ENCODE results near the gene RERGL.
"Not testable (repeated sequence)": the region's sequence is repeated elsewhere in the genome, so short reads cannot be mapped to it uniquely, and the experiment has no call there.

The RERGL gene, protein sequence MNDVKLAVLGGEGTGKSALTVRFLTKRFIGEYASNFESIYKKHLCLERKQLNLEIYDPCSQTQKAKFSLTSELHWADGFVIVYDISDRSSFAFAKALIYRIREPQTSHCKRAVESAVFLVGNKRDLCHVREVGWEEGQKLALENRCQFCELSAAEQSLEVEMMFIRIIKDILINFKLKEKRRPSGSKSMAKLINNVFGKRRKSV

DNA sequence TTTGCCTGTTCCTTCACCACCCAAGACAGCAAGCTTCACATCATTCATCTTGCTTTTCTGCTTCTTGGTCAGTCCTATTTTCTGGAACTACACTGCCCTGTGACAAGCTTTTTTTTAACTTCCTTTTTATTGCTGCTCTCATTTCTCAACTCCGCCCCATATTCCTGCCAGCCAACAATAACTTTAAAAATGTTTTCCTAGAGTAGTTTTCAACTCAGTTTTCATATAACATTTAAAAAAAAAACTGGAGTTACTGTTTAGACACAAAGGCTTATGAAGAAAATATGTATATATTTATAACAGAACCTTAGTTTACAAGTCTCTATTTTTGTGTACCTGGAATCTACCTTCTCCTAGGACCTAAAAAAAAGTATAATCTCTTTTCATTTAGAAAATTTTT, at the start of gene RERGL:
Gene RERGL, minus strand, starts transcription at position 101 of the 400 bp plus-strand sequence. Its CDS starts 53 bp downstream, at position 48.
- no peak for DNase-seq (ENCODE audit: low read depth in 2 of 2)

DNA sequence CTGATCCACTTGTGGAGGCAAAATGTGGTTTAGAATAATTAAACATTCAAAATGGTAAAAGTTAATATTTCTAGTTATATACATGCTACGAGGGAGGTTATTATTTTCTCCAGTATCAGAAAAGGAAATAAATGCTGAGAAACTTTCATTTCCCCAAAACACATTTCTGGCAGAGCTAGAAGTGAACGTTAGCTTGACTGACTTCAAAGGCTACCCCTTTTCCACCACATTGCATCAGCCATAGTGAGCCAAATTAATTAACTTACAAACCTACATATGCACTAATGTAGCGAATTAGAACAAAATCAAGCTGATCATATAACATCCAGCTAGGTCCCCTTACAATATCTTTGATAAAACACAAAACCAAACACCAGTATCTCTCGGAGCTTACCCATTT, 49.3 kb upstream of the RERGL start:
- DNase-seq (ENCODE audit: low read depth in 2 of 2), result no peak

DNA sequence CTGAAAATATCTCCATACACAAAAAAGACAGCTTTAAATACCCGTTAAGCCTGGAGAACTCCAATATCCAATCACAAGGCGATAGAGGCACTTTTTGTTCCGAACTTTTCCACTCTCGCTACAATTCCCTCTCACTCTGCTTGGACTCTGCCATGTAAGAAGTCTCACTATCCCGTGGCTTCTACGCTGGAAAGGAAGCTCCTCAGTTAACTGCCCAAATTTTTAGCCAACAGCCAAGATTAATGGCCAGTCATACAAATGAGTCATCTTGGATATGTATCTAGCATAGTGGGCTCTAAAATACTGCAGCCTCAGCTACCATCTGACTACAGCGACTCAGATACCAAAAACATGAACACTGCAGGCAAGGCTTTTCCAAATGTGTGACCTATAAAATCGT, 45.5 kb upstream of the RERGL start:
- no peak for DNase-seq (ENCODE audit: low read depth in 2 of 2)

DNA sequence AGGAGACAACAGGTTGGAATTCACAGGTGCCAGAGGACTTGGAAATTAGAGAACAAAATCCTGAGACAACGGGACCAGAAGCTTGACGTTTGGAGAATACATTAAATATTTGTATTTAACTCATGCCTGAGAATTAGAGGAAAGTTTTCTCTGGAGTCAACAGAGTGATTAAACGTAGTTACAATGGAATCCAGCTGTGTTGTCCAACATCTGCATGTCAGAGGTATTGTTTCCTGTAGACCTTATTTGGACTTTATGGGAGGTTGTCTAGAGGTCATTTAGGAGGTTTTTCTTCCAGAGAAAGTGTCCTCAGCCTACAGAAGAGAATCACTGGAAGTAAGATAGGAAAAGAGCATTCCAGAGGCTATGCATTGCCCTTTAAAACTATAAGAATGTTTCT, 45.1 kb upstream of the RERGL start:
- DNase-seq (ENCODE audit: low read depth in 2 of 2), result no peak

DNA sequence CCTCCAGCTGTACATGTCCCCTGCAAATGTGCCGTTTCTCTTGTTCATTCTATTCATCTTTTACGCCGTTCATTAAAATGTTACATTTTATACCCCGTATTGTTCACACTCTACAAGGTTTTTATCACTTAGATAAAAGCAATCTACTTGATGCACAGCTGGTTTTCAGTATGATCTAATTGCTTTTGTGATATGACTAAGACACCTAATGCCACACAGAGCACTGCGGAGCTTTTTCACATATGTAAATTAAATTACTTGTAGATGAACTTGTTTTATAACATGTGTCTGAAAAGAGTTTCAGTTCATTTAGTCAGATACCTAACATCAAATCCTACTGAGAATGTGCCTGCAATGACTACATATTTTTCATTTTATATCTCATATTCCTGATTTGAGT, 40.9 kb upstream of the RERGL start:
- DNase-seq (ENCODE audit: low read depth in 2 of 2), result no peak

DNA sequence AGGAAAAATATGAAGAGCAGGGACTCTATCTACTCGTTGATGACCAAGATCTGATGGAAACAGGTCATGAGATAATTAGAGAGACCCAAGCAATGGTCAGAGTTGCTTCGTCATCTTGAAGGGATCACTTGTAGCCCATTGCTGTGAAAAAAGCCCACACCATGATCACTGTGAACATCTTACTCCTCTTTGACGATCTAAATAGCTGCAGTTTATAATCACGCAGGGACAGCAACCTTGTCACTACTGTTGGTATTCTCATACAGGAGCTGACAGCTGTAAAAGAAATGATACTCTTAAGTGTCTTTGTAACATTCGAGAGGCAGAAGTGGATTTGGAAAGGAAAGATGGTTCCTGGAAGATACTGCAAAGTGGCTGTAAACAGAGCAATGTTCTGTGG, 33.7 kb upstream of the RERGL start:
- no peak for DNase-seq (ENCODE audit: low read depth in 2 of 2)

DNA sequence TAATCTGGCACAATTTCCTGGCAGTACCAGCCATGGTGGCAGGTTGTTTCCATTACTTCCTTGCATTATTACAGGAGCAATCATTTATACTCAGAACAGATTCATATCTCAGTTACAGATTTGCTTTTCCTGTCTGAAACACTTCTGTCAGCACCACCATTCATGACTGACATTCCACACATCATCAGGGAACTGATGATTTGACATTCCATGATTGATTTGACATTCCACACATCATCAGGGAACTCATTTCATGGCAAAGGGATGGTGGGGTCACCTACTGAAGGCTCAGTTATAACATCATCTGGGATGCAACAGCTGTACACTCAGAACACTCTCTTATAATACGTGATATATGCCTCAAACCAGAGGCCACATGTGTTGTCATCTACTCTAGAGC, 30.9 kb upstream of the RERGL start:
- no peak for DNase-seq (ENCODE audit: low read depth in 2 of 2)

DNA sequence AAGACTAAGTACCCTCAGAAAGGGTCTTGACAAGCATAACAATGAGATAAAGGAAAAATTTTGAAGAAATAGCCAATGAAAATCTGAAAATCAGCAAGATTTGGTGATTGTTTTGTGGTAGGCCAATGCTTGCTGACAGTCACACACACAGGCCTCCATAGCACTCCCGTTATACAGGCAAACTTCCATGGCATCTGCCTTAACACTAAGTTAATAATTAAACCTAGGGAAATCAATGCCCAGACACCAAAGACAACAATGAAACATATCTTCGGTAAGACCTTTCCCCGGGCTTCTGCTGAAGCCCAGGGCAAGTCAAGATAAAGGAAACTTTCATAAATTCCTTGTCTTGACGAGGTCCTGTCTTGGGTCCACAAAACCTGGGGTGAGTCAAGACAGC, 18.6 kb upstream of the RERGL start:
- no peak for DNase-seq (ENCODE audit: low read depth in 2 of 2)

DNA sequence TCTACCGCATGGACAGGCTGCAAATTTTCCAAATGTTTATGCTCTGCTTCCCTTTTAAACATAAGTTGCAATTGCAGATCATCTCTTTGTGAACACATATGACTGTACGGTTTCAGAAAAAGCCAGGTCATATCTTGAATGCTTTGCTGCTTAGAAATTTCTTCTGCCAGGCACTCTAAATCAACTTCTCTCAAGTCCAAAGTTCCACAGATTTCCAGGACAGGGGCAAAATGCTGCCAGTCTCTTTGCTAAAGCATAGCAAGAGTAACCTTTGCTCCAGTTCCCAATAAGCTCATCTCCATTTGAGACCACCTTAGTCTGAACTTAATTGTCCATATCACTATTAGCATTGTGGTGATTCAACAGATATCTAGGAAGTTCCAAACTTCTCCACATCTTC, 13.6 kb upstream of the RERGL start:
- DNase-seq (ENCODE audit: low read depth in 2 of 2), result no peak

DNA sequence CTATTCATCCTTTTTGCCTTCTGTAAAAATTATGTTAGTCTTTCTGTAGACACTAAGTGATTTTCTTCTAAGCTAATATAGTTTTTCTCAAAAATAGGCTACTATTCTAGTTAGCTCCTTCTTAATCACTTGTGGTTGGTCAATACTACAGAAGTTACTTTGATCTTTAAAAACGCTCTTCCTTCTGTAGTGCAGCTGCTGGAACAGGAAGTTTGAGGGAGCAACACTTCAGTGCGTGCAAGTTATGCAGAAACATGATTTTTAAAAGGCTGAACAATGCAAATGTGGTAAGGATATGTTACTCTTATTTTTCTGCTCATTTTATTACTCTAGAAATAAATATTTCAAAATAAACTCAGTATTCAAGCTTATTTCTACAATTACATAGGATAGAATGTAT, 11.1 kb upstream of the RERGL start:
- no peak for DNase-seq (ENCODE audit: low read depth in 2 of 2)

DNA sequence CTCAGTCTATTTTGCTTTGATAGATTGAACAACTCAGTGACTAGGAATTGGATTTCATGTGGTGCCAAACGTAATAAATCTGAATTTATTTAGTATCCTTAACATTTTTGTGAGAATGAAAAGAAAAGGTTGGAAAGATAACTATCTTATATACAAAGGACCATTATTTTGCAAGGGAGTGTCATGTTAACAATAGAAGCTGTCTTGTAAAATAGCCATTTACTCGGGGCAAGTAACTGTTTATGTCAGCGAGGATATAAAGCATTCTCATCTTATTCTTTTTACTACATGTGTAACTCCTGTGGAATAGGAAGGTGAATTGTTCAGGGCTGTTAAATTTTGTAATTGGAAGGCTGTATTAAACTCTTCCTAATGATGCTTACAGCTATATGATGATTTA, 5.9 kb downstream of the RERGL start:
- DNase-seq (ENCODE audit: low read depth in 2 of 2), result no peak

DNA sequence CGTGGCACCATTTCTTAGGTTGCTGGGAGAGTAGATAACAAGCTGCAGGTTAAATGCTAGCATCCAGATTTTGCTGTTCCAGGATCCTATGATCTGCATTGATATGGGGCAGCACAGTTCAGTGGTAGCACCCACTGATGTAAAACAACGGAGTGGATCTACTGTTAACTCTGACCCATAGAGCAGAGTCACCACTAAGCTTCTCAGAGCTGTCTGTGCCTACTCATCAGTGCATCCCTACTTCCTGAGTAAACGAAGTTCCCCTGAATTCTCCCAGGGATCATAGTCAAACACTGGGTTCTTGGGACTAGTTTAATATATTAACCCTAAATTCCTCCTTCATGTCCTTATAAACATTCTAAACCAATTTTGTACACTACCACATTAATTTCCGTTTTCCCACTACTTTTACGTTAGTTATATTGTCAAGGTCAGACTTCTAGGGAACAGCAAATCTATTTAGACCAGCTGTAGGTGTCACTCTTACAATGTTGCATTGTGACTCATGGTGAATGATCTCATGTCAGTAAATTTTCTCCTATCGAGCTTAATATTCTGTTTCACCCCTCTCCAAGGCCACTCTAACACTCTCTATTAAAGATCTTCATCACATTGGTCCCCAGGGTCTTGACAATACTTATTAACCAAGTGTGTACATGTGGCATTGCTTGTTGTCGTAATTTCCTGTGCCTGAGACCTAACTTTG, 10.3 kb downstream of the RERGL start:
- no peak for DNase-seq (ENCODE audit: low read depth in 2 of 2)

DNA sequence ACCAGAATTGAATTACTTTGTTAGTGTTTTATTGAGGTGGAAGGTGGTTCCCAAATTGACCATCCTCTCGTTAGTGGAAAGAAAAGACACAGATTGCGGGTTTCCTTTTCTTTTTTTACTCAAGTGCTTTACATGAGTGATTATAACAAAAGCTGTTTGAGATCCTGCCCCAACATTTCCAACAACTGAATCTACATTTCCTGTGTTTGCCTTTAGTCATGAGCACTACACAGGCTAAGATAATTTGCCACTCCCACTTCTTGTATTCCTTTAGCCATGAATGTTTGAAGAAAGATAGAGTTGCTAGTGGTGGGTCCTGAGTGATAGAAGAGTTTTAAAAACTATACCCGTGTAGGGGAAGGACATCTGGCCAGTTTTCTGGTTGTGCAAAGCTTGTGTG, 16.0 kb downstream of the RERGL start:
- no peak for DNase-seq (ENCODE audit: low read depth in 2 of 2)

DNA sequence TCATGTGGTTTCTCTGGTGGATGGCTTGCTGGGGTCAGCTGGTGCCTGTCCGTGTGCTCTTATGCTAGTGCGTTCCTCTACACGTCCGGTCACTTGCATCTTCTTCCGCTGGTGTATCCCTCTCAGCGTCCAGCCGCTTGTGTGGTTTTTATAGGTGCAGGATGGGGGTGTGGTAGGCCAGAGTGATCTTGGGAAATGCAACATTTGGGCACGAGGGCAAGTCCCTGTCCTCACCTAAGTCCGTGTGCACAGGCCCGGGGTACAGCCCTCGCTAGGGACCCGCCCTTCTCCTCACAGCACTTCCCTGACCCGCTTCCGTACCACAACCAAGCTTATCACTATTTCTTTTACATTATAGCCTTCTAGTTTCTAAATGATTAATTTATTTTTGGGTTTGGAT, 17.3 kb downstream of the RERGL start:
- no peak for DNase-seq (ENCODE audit: low read depth in 2 of 2)

DNA sequence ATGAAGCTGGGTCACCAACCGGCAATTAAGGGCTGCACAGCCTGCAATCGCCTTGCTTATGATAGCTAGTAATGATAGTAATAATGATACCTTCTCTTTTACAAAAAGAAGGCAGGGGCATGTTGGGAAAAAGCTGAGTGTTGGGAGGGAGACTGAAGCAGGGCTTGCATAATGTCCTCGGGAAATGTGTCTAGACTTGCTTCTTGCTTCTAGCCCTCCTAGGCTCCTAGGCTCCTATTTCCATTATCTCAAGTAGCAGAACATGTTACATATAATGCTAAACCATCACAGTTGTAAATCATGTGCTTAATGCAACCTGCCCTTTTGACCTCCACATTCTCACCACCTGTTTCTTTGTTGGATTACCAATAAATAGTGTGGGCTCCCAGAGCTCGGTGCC, 18.7 kb downstream of the RERGL start:
- no peak for DNase-seq (ENCODE audit: low read depth in 2 of 2)

DNA sequence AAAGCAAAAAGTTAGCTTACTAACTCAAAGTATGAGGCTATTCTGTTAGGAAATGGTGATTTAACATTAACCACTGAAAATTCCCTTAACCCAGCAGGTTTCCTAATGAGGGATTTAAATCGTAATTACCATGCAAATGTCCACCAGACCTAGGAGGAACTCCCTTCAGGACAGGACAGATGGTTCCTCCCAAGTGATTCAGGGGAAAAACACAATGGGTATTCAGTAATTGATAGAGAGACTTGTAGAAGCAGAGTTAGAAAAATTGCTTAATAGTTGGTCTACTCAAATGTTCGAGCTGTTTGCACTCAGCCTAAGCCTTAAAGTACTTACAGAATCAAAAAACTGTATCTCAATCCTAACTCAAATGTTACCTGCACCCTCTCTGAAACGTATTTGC, 21.6 kb downstream of the RERGL start:
- no peak for DNase-seq (ENCODE audit: low read depth in 2 of 2)

DNA sequence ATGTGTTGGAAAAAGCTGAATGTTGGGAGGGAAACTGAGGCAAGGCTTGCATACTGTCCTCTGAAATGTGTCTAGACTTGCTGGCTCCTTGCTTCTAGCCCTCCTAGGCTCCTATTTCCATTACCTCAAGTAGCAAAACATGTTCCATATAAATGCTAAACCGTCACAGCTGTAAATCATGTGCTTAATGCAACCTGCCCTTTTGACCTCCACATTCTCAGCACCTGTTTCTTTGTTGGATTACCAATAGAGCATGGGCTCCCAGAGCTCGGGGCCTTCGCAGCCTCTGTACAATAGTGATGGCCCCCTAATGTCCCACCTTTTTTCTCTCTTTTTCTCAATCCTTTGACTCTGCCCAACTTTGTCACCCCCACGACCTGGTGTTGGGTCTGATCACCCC, 23.3 kb downstream of the RERGL start:
- no peak for DNase-seq (ENCODE audit: low read depth in 2 of 2)

DNA sequence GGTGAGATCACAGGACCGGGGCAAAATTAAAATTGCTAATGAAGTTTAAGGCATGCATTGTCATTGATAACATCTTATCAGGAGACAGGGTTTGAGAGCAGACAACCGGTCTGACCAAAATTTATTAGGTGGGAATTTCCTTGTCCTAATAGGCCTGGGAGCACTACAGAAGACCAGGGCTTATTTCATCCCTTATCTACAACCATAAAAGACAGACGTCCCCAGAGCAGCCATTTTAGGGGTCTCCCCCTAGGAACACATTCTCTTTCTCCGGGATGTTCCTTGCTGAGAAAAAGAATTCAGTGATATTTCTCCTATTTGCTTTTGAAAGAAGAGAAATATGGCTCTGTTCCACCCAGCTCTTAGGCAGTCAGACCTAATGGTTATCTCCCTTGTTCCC, 27.1 kb downstream of the RERGL start:
- not testable (repeated sequence) for DNase-seq (ENCODE audit: low read depth in 2 of 2)

DNA sequence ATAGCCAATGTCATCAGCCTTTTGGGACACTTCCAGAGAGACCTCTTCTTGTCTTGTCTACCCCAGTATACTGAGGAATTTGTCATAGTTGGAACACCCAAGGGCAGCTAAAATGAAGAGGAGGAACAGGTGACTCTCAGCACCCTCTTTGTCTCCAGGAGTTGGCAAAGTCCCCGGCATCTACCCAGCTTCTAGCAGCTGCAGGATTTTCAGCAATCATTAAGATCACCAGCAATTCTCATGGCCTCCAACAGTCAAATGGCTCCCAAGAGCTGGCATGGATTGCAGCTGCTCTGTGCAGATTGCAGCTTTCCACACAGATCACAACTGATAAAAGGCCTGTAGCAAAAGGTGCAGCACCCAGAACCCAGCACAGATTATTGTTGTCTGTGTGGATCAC, 32.9 kb downstream of the RERGL start:
- no peak for DNase-seq (ENCODE audit: low read depth in 2 of 2)

DNA sequence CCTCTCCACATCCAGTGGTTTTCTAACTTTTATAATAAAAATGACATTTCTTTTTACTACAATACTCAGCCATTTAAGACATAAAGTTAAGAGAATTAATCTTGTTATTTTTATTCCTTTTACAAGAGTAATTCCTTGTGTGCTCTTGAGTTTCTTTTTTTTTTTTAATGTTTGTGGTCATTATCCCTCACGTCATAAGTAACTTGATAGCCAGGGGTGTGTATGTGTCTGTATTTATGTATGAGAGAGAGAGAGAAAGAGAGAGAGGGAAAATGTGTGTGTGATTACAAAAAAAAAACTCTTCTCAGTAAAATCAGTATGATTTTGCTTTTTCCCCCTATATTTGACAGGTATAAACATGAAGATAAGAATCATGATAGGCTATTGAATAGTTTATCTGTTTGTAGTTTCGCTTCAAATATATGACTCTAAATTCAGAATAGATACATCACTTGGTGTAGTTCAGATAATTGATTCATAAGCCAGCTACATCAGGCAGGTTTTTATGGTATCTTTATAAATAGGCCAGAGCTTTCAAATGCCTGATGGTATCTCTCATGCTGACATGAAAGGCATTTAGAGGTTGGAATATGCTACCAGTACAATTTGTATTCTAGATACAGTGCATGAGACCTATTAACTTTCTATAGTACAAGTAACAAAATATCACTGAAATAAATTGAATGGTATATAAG, 34.9 kb downstream of the RERGL start:
- DNase-seq (ENCODE audit: low read depth in 2 of 2), result no peak

DNA sequence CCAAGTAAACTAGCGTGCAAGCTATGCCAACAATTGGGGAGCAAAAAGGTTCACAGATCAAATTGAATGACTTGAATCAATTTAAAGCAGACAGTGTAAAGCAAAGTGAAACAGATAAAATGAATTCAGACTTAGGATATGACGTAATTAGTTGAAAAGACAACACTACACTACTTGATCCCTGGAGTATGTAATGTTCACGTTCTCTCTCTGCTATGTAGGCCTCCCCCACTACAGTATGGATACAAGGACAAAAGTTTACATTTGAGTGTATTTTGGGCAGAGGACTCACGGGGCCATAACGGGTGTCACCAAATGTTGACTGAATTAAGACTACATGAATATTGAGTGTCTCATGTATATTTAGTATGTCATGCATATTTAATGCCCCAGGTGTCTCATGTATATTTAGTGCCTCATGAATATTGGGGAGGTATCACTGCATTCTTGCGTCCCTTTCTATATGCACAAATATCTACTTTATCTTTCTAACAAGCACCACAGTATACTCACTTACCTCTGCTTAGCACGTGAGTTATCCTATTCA, 44.5 kb downstream of the RERGL start:
- no peak for DNase-seq (ENCODE audit: low read depth in 2 of 2)

DNA sequence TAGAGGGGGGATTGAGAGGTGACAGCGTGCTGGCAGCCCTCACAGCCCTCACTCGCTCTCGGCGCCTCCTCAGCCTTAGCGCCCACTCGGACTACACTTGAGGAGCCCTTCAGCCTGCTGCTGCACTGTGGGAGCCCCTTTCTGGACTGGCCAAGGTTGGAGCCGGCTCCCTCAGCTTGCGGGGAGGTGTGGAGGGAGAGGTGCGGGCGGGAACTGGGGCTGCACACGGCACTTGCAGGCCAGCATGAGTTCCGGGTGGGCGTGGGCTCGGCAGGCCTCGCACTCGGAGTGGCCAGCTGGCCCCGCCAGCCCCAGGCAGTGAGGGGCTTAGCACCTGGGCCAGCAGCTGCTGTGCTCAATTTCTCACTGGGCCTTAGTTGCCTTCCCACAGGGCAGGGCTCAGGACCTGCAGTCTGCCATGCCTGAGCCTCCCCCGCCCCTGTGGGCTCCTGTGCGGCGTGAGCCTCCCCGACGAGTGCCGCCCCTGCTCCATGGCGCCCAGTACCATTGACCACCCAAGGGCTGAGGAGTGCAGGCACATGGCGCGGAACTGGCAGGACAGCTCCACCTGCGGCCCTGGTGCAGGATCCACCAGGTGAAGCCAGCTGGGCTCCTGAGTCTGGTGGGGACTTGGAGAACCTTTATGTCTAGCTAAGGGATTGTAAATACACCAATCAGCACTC, 49.8 kb downstream of the RERGL start:
- not testable (repeated sequence) for DNase-seq (ENCODE audit: low read depth in 2 of 2)
